ENCODE measurements around the gene ALX3.
"Not testable (repeated sequence)": the region's sequence is repeated elsewhere in the genome, so short reads cannot be mapped to it uniquely, and the experiment has no call there.

ALX3 gene

GRCh38 chr1:110038271-110038670 lies 32.2 kb downstream of the ALX3 start:
- DNase-seq = no peak

DNA sequence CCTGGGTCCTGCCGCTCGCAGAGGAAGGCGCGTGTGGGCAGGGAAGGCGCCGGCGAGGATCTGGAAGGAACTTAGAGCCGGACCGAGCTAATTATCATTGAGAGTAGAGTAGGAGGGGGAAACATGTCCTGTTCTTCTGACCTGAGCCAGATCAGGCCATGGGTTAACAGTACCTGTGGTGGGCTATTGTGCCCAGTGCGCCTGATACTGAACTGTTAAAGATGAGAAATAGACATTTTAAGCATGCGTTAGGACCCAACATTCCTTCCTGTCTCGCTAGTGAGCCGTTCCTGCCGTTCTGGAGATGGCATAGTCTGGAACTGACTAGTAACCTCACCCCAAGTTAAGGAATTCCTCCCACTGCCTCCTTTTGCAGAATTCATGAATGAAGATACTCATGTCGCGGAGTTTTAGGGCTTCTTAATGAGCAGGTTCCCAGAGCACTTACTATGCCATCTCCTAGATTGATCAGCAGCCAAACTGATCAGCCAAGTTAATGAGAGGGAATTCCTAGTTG lies 35.2 kb downstream of the ALX3 start:
- no peak for DNase-seq

DNA sequence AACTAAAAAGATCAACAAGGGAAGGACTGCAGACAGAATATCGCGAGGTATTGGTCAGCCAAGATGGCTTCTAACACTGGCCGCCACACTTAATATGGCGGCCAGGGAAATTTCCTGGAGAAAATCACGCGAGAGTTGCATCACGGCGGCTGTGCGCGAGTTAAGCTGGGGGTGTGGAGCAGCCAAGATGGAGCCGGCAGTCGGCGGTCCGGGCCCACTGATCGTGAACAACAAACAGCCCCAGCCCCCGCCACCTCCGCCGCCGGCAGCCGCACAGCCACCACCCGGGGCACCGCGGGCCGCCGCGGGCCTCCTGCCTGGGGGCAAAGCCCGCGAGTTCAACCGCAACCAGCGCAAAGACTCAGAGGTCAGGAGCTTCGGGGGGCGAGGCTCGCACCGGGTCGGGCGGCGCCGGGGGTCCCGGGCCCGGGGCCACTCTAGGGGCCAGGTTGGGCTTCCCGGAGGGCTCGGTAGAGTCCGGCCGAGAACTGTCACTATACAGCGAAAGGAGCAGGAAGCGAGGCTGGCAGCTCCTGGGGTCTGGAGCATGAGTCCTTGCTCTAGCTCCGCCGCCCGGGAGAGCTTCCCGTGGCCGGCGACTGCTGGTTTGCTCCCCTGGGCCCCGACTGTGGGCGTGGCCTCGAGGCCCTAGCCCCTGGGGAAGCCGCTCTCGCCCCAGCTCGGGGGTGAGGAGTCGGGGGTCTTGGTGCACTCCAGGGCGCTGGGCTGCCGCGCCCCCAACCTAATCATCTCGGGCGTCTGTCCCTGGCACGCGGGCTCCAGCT lies 35.8 kb downstream of the ALX3 start, which contains the start of gene STRIP1:
TSS of gene STRIP1 (plus strand) at position 174 of the 785 bp plus-strand sequence. CDS start at position 188, 14 bp downstream.
- peak; percentile 87 for DNase-seq

GRCh38 chr1:110034040-110034450 lies 36.4 kb downstream of the ALX3 start:
- DNase-seq = no peak

DNA sequence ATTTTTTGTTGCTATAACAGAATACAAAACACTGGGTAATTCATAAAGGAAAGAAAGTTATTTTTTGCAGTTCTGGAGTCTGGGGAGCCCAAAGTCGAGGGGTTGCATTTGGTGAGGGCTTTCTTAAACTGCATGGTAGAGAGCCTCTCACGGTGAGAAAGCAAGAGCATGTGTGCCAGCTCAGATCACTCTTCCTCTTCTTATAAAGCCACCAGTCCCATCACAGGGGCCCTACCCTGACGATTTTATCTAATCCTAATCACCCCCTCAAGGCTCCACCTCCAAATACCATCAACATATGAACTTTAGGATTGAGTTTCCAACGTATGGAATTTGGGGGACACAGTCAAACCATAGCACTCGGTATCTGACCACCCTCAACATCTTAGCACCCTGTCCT lies 37.1 kb downstream of the ALX3 start:
- DNase-seq = no peak

GRCh38 chr1:110032327-110032726 lies 38.1 kb downstream of the ALX3 start:
- no peak for DNase-seq

GRCh38 chr1:110030687-110031086 lies 39.8 kb downstream of the ALX3 start:
- not testable (repeated sequence) for DNase-seq

- no peak for DNase-seq
These were observed 45.9 kb downstream of the ALX3 start for GRCh38 chr1:110024613-110025012.

- no peak for DNase-seq
These were observed 49.2 kb downstream of the ALX3 start for GRCh38 chr1:110021285-110021684.

- DNase-seq = no peak
These were observed 50.7 kb downstream of the ALX3 start for GRCh38 chr1:110019770-110020169.

DNA sequence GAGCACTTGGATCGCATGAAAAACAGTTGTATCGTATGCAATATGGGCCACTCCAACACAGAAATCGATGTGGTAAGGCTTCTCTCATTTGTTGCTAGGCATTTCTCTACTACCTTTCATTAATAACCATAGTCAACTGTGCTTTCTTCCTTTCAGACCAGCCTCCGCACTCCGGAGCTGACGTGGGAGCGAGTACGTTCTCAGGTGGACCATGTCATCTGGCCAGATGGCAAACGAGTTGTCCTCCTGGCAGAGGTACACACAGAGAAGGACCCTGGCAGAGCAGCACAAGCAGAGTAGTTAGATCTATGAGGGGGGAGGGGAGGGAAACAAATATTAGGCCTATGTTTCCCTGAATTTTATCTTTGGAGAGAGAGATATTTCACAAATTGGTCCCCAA lies 52.1 kb downstream of the ALX3 start:
- no peak for DNase-seq

- DNase-seq = no peak
These were observed 52.7 kb downstream of the ALX3 start for GRCh38 chr1:110017792-110018191.

DNA sequence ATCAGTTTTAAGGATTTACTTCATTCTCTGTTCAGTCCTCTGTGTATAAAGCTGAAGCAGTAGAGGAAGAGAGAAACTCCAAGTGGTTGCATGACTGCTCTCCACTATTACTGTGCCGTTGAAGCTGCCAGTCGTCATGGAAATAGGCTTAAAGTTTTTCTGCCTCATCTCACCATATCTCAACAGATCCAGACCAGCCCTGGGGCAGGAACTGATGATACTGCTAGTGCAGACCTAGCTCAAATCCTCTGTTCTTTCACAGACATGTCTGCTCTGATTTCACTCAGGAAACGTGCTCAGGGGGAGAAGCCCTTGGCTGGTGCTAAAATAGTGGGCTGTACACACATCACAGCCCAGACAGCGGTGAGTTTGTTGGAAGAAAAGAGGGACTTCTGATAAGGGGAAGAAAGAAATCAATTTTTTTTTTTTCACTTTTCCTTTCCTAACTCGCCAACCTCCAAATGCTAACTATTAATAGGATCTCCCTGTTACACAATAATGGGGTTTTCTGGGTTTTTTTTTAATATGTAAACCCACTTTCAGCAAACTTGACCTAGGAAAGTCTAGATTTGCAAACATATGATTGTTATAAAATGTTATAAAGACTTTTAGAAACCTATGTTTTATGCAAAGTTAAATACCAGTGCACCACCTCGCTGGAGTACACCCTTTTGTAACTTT lies 58.2 kb downstream of the ALX3 start:
- no peak for DNase-seq

DNA sequence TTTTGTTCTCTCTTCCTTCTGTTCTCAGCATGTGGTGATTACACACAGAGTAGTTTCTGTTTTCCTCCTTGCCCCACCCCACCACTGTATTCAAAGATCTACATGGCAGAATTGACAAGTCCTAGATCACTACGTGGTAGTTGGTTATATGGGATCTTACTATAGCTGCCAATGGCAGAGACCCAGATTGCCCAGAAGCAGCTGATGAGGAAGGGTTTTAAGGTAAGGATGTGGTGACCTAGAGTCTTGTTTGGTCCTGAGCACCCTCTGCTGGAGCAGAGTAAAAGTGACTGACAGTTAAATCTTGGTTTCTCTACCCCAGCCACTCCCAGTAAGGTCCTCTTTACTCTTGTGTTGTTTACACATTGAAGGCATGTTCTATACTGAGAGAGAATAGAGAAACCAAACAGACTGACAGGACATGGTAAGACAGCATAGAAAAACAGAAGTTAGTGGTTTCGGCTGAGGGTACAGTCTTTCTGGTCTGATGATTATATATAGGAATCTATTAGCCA lies 58.9 kb downstream of the ALX3 start:
- no peak for DNase-seq

Measured in stimulated activated naive CD4-positive, alpha-beta T cell treated with Interleukin-2 at 50 U/mL for 16 hours (primary cell).